ENCODE measurements around the gene ANKRD55.

GRCh38 chr5:56230576-56230975 lies 2.6 kb downstream of the ANKRD55 start:
- TF ChIP-seq EZH2 (IDR thresholded peaks at IDR 0.05; ENCODE audit: low read length, missing control alignments): no peak
- no peak for TF ChIP-seq CTCF (conservative IDR thresholded peaks at IDR 0.05 in 1 of 2, IDR thresholded peaks at IDR 0.05 in 1 of 2; ENCODE audit: low read depth in 1 of 2, low read length in 2 of 2)

All from fibroblast of lung (primary cell).